WTC11 (cell line): ENCODE measurements around the gene PRKCZ. TPM values are rescaled to one million over a fixed set of nuclear protein-coding genes. Genes with fewer than 3 reads are reported as not detected.

Experiments used
- ATAC-seq: fragments of 200-7000 bp; cut with Tn5 transposase; 2 replicates; pipeline ENCODE4 v1.10.0; 2021; ENCODE audit warnings: mild to moderate bottlenecking, moderate library complexity
- CTCF ChIA-PET: fragments of 300-600 bp; sonication (Branson Sonifier 250); formaldehyde crosslinking; loops from one replicate; lab custom pipeline; 2021; ENCODE audit warnings: antibody characterized with exemption; lab: Charles Lee
- POLR2A ChIA-PET: fragments of 350-600 bp; sonication (Branson Sonifier 250); formaldehyde crosslinking; loops from one replicate; lab custom pipeline; 2021; ENCODE audit warnings: antibody characterized with exemption; lab: Charles Lee
- DNase-seq: peaks from one replicate; pipeline ENCODE4 v3.0.0; 2021; ENCODE audit warnings: low spot score
- H3K27ac Mint-ChIP-seq: 2 replicates; pipeline ENCODE4 v1.8.0; 2021; ENCODE audit warnings: mixed read lengths
- H3K27me3 Mint-ChIP-seq: 2 replicates; pipeline ENCODE4 v1.8.0; 2021; ENCODE audit warnings: low read depth, mild to moderate bottlenecking, moderate library complexity, mixed read lengths
- H3K36me3 Mint-ChIP-seq: 2 replicates; pipeline ENCODE4 v1.8.0; 2021; ENCODE audit warnings: mixed read lengths
- H3K4me1 Mint-ChIP-seq: 2 replicates; pipeline ENCODE4 v1.8.0; 2022; ENCODE audit warnings: mixed read lengths
- H3K4me3 Mint-ChIP-seq: 2 replicates; pipeline ENCODE4 v1.8.0; 2021; ENCODE audit warnings: mild to moderate bottlenecking, moderate library complexity, mixed read lengths
- H3K9me3 Mint-ChIP-seq: 2 replicates; pipeline ENCODE4 v1.8.0; 2021; ENCODE audit warnings: mixed read lengths
- CBFB ChIP-seq: sonication (generic); formaldehyde crosslinking; IDR thresholded peaks from 2 replicates; pipeline ENCODE4 v1.8.1; 2022; ENCODE audit warnings: mild to moderate bottlenecking, low read depth, missing genetic modification reagents
- EMX1 ChIP-seq: fragments of 250-450 bp; sonication (Bioruptor Pico); IDR thresholded peaks from 2 replicates; pipeline ENCODE4 v1.8.0; 2021; ENCODE audit warnings: mild to moderate bottlenecking
- MXD4 ChIP-seq: fragments of 250-450 bp; sonication (Bioruptor Pico); IDR thresholded peaks from 2 replicates; pipeline ENCODE4 v1.8.0; 2021; ENCODE audit warnings: mild to moderate bottlenecking, moderate library complexity, borderline replicate concordance
- RELA ChIP-seq: sonication (generic); formaldehyde crosslinking; IDR thresholded peaks from 2 replicates; pipeline ENCODE4 v1.8.1; 2022; ENCODE audit warnings: missing genetic modification reagents, mild to moderate bottlenecking, borderline replicate concordance
- SMAD4 ChIP-seq: sonication (generic); formaldehyde crosslinking; IDR thresholded peaks from 2 replicates; pipeline ENCODE4 v1.8.0; 2022; ENCODE audit warnings: mild to moderate bottlenecking, missing genetic modification reagents
- ZNF121 ChIP-seq: sonication (generic); formaldehyde crosslinking; IDR thresholded peaks from 2 replicates; pipeline ENCODE4 v1.8.0; 2023; ENCODE audit warnings: missing genetic modification reagents
- ZNF423 ChIP-seq: fragments of 250-450 bp; sonication (Bioruptor Pico); IDR thresholded peaks from 2 replicates; pipeline ENCODE4 v2.1.2; 2022; ENCODE audit warnings: mild to moderate bottlenecking, moderate library complexity
- ZNF671 ChIP-seq: fragments of 250-450 bp; sonication (Bioruptor Pico); IDR thresholded peaks from 2 replicates; pipeline ENCODE4 v1.8.0; 2021; ENCODE audit warnings: mild to moderate bottlenecking
- total RNA-seq: library from RNA; stranded (reverse); gene quantifications from 3 replicates; pipeline ENCODE4 v1.2.3, GENCODE V29; 2021
- TF ChIP-seq, protein P1 (sequence below): sonication (generic); formaldehyde crosslinking; IDR thresholded peaks from 2 replicates; pipeline ENCODE4 v1.8.0; 2022; ENCODE audit warnings: mild to moderate bottlenecking, missing genetic modification reagents
- TF ChIP-seq, protein P2 (sequence below): sonication (generic); formaldehyde crosslinking; IDR thresholded peaks from 2 replicates; pipeline ENCODE4 v1.8.0; 2022; ENCODE audit warnings: mild to moderate bottlenecking, missing genetic modification reagents
- TF ChIP-seq, protein P3 (sequence below): fragments of 250-450 bp; sonication (Bioruptor Pico); IDR thresholded peaks from 2 replicates; pipeline ENCODE4 v1.9.0; 2021; ENCODE audit warnings: mild to moderate bottlenecking
- TF ChIP-seq, protein P4 (sequence below): fragments of 250-450 bp; sonication (Bioruptor Pico); IDR thresholded peaks from 2 replicates; pipeline ENCODE4 v1.9.0; 2021; ENCODE audit warnings: mild to moderate bottlenecking, borderline replicate concordance
- TF ChIP-seq, protein P5 (sequence below): fragments of 250-450 bp; sonication (Bioruptor Pico); IDR thresholded peaks from 2 replicates; pipeline ENCODE4 v1.8.0; 2021; ENCODE audit warnings: mild to moderate bottlenecking

Gene PRKCZ
- total RNA-seq, 1 experiment from 2014 or later = 52.5 TPM

DNA sequence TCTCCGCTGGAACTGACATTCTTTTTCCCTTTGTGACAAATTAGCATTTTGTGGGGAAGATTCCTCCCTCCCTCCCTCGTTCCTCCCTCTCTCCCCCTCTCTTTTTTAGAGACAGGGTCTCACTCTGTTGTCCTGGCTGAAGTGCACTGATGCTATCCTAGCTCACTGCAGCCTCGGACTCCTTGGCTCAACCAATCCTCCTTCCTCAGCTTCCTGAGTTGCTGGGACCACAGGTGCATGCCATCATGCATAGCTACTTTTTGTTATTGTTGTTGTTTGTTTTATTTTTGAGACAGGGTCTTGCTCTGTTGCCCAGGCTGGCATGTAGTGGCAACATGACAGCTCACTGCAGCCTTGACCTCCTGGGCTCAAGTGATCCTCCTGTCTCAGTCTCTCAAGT is 171.1 kb downstream of the PRKCZ start:
- no peaks in the 10 kb centered on the region; the same call in 1 of the 2 replicates for H3K27me3 Mint-ChIP-seq
- H3K9me3 Mint-ChIP-seq = no peaks in the 10 kb centered on the region
- H3K4me3 Mint-ChIP-seq = no peak overlapping the region
- peaks cover 7% of the 10 kb centered on the region for H3K4me1 Mint-ChIP-seq
- no peaks in the 10 kb centered on the region for H3K36me3 Mint-ChIP-seq
- DNase-seq = no peak
- POLR2A ChIA-PET = interaction anchor here (0.7 kb wide), 1 partner anchor 82 kb away, joined by 9 read pairs; no protein-coding TSS in a partner anchor
- peak; percentile 92 for TF ChIP-seq ZNF121 (CRISPR knock-in tag)
- no peak for TF ChIP-seq RELA (CRISPR knock-in tag)
- TF ChIP-seq, all 79 proteins: peak for 1
- no peak for ATAC-seq
- H3K27ac Mint-ChIP-seq = no peak overlapping the region; the same call in 1 of the 2 replicates
- CTCF ChIA-PET = interaction anchor here (0.7 to 1.4 kb wide), 3 partner anchors 9 to 161 kb away, joined by 3 to 4 read pairs (median 3); no protein-coding TSS in a partner anchor

DNA sequence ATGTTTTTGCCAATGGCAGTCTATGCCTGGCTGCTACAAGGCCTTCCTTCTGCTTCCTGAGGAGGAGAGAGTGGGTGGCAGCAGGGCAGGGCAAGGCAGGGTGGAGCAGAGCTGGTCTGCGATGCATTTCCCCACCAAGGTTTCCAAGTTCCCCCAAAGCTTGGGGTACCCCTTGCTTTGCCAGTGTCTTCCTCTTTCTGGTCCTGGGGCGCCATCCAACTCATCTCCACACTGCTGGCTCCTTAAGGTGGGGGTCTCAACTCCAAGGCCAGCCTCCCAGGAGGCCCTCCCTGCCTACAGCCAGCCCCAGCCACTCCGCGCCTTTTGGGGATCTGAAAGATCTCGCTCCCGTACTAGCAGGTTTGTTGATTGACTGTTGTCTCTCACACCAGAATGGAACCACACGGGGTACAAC is 174.0 kb downstream of the PRKCZ start:
- Mint-ChIP-seq H3K9me3 (no peaks in the 10 kb centered on the region), H3K36me3 (no peaks in the 10 kb centered on the region), H3K4me1 (peaks cover 8% of the 10 kb centered on the region), H3K27ac (no peak overlapping the region), H3K4me3 (no peak overlapping the region), H3K27me3 (no peaks in the 10 kb centered on the region; the same call in 1 of the 2 replicates)
- ChIA-PET CTCF (interaction anchor here (0.8 to 1.1 kb wide), 2 partner anchors 29 to 158 kb away, joined by 3 to 5 read pairs; partner anchors contain the start of gene FAAP20), POLR2A (no interaction called here)
- DNase-seq (no peak), ATAC-seq (no peak)
- TF ChIP-seq ZNF423 (CRISPR knock-in tag) (no peak), ZNF121 (CRISPR knock-in tag) (no peak), SMAD4 (CRISPR knock-in tag) (no peak)
- TF ChIP-seq, protein P1, sequence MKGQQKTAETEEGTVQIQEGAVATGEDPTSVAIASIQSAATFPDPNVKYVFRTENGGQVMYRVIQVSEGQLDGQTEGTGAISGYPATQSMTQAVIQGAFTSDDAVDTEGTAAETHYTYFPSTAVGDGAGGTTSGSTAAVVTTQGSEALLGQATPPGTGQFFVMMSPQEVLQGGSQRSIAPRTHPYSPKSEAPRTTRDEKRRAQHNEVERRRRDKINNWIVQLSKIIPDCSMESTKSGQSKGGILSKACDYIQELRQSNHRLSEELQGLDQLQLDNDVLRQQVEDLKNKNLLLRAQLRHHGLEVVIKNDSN (CRISPR knock-in tag) = no peak

DNA sequence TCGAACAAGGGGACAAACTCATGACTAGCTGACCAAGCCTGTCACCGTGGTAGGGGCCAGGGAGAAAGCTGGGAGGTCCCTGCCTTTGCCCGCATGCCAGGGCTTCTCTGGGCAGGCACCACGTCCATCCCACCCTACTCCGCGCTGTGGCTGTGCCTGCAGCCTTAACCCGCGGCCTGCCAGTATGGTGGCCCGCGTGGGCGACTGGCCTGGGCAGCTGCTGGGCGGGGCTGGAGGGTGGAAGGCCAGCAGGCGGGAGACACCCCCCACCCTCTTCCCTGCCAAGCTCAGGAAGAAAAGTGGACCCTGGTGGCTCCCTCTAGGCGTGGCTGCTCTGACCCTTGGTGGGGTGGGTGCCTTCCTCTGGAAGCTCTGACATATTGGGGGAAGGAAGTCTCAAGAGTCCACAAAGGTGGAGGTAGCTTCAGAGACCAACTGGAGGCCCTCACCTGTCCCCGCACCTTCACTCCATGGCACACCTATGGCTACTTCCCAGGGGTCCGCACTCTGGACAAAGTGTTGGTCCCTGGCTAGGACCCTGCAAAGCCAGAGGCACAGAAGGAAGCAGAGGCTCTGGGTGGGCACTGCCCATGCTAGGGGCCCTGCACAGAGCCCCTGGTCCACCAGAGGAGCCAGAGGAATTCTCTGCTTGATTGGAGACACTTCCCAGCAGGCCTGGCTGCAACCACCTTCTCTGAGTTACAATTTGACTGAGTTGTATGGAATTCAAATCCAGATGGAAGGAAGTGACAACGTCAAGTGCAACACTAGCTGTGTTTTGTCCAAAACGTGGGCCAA is 174.6 kb downstream of the PRKCZ start:
- Mint-ChIP-seq H3K36me3 (no peaks in the 10 kb centered on the region), H3K9me3 (no peaks in the 10 kb centered on the region), H3K27me3 (no peaks in the 10 kb centered on the region), H3K4me1 (peaks cover 8% of the 10 kb centered on the region), H3K27ac (peak overlapping the region; percentile 49), H3K4me3 (no peak overlapping the region)
- TF ChIP-seq, protein P2, sequence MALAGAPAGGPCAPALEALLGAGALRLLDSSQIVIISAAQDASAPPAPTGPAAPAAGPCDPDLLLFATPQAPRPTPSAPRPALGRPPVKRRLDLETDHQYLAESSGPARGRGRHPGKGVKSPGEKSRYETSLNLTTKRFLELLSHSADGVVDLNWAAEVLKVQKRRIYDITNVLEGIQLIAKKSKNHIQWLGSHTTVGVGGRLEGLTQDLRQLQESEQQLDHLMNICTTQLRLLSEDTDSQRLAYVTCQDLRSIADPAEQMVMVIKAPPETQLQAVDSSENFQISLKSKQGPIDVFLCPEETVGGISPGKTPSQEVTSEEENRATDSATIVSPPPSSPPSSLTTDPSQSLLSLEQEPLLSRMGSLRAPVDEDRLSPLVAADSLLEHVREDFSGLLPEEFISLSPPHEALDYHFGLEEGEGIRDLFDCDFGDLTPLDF (CRISPR knock-in tag) = no peak
- TF ChIP-seq ZNF121 (CRISPR knock-in tag) (no peak), MXD4 (CRISPR knock-in tag) (no peak), ZNF671 (CRISPR knock-in tag) (no peak), CBFB (CRISPR knock-in tag) (no peak), EMX1 (CRISPR knock-in tag) (no peak)
- TF ChIP-seq, protein P3, sequence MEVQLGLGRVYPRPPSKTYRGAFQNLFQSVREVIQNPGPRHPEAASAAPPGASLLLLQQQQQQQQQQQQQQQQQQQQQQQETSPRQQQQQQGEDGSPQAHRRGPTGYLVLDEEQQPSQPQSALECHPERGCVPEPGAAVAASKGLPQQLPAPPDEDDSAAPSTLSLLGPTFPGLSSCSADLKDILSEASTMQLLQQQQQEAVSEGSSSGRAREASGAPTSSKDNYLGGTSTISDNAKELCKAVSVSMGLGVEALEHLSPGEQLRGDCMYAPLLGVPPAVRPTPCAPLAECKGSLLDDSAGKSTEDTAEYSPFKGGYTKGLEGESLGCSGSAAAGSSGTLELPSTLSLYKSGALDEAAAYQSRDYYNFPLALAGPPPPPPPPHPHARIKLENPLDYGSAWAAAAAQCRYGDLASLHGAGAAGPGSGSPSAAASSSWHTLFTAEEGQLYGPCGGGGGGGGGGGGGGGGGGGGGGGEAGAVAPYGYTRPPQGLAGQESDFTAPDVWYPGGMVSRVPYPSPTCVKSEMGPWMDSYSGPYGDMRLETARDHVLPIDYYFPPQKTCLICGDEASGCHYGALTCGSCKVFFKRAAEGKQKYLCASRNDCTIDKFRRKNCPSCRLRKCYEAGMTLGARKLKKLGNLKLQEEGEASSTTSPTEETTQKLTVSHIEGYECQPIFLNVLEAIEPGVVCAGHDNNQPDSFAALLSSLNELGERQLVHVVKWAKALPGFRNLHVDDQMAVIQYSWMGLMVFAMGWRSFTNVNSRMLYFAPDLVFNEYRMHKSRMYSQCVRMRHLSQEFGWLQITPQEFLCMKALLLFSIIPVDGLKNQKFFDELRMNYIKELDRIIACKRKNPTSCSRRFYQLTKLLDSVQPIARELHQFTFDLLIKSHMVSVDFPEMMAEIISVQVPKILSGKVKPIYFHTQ (CRISPR knock-in tag) = no peak
- TF ChIP-seq, protein P4, sequence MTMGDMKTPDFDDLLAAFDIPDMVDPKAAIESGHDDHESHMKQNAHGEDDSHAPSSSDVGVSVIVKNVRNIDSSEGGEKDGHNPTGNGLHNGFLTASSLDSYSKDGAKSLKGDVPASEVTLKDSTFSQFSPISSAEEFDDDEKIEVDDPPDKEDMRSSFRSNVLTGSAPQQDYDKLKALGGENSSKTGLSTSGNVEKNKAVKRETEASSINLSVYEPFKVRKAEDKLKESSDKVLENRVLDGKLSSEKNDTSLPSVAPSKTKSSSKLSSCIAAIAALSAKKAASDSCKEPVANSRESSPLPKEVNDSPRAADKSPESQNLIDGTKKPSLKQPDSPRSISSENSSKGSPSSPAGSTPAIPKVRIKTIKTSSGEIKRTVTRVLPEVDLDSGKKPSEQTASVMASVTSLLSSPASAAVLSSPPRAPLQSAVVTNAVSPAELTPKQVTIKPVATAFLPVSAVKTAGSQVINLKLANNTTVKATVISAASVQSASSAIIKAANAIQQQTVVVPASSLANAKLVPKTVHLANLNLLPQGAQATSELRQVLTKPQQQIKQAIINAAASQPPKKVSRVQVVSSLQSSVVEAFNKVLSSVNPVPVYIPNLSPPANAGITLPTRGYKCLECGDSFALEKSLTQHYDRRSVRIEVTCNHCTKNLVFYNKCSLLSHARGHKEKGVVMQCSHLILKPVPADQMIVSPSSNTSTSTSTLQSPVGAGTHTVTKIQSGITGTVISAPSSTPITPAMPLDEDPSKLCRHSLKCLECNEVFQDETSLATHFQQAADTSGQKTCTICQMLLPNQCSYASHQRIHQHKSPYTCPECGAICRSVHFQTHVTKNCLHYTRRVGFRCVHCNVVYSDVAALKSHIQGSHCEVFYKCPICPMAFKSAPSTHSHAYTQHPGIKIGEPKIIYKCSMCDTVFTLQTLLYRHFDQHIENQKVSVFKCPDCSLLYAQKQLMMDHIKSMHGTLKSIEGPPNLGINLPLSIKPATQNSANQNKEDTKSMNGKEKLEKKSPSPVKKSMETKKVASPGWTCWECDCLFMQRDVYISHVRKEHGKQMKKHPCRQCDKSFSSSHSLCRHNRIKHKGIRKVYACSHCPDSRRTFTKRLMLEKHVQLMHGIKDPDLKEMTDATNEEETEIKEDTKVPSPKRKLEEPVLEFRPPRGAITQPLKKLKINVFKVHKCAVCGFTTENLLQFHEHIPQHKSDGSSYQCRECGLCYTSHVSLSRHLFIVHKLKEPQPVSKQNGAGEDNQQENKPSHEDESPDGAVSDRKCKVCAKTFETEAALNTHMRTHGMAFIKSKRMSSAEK (CRISPR knock-in tag) = no peak
- TF ChIP-seq, protein P5, sequence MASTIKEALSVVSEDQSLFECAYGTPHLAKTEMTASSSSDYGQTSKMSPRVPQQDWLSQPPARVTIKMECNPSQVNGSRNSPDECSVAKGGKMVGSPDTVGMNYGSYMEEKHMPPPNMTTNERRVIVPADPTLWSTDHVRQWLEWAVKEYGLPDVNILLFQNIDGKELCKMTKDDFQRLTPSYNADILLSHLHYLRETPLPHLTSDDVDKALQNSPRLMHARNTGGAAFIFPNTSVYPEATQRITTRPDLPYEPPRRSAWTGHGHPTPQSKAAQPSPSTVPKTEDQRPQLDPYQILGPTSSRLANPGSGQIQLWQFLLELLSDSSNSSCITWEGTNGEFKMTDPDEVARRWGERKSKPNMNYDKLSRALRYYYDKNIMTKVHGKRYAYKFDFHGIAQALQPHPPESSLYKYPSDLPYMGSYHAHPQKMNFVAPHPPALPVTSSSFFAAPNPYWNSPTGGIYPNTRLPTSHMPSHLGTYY = no peak
- ChIA-PET POLR2A (interaction anchor here (0.7 kb wide), 1 partner anchor 157 kb away, joined by 6 read pairs; no protein-coding TSS in a partner anchor), CTCF (interaction anchor here (0.7 to 2.0 kb wide), 4 partner anchors 19 to 157 kb away, joined by 3 to 7 read pairs (median 4); partner anchors contain the start of gene FAAP20)
- ATAC-seq (no peak), DNase-seq (no peak)
